GM18870 (cell line): ENCODE results near the gene GPR146.

Experiments
- ATAC-seq: cut with Tn5 transposase; IDR thresholded peaks from one replicate; pipeline ENCODE4 v1.9.1; 2021; ENCODE audit warnings: moderate library complexity; ENCODE audit not compliant: unreplicated experiment

GPR146 gene

GRCh38 chr7:1056785-1057410 is 12.6 kb downstream of the GPR146 start:
- no peak for ATAC-seq

GRCh38 chr7:1057416-1058291 is 13.3 kb downstream of the GPR146 start:
- ATAC-seq: no peak

- ATAC-seq: no peak
Observed at GRCh38 chr7:1058311-1058710, 14.0 kb downstream of the GPR146 start.

DNA sequence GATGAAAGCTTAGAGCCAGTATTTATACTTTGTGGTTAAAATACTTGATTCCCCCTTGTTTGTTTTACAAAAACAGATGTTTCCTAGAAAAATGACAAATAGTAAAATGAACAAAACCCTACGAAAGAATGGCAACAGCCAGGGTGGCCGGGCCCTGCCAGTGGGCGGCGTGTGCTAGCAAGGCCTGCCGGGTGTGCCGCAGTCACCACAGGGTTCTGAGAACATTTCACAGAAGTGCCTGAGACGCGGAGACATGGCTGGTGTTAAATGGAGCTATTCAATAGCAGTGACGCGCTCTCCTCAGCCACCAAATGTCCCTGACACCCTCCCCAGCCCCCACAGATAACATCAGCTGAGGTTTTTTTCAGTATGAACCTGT is 14.5 kb downstream of the GPR146 start:
- no peak for ATAC-seq

GRCh38 chr7:1059200-1060091 is 15.1 kb downstream of the GPR146 start:
- no peak for ATAC-seq

DNA sequence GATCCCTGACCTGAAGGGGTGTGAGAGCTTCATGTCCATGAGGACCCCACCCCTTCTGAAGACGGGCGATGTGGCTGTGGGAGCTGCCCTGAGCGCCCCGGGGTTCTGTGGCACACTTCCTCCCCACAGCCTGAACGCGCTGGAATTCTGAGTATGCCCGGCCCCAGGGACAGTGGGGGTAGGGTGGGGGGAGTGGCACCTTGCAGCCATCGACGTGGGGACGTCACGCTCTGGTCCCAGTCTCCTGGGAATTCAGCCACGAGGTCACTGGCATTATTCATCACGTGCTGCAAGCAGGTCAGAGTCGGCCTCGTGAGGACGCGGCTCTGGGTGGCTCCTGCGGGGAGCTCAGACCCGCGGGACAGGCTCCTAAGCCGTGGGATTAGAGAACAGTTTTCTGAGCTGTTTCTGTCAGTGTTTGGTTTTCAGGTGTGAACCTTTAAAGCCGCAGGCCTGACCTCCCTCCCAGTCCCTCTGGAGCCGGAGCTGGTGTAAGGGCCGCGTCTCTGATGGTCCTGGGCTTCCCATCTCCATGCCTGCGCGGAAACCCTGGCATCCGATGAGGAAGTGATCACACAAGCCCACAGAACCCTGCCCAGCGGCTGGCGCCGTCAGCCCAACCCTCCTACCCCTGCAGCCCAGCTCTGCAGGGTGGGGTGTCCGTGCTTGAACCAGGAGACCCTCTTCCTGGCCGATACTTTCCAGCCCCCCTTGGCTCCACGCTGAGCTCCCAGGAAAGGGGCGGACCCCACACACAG is 16.1 kb downstream of the GPR146 start:
- no peak for ATAC-seq

DNA sequence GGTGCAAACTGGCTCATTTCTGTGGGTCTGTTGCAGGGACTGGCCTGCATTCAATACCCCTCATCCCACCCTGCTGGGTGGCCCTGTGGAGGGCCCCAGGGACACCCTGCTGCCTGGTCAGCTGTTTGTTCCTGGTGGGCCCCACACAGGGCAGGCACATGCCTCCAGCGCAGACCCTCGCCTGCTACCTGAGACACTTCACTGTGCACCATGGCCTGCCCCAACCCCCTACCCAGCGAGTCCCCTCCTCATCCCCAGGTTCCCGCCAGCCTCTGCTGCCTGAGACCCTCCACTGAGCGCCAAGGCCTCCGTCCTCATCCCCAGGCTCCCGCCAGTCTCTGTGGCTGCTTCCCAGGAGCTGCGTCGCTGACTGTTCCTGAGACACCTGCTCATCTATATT is 16.8 kb downstream of the GPR146 start:
- no peak for ATAC-seq

- ATAC-seq: peak; percentile 72
Observed at GRCh38 chr7:1062296-1063294, 18.2 kb downstream of the GPR146 start.

DNA sequence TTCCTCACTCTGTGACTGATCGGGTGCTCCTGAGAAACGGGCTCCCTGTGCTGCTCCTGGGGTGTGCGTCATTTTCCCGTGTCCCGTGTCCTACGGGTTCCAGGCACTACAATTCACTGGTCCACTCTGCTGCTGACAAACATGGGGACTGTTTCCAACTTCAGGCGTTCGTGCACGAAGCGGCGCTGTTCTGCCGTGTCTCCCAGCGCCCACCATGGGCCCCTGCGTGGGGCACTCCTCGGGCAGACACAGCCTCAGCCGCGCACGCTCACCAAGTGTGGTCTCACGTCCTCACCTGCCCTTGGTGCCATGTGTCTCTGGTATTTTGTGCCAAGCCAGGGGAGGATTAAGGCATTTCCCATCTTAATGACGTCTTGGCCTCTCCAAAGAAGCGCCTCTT is 19.0 kb downstream of the GPR146 start:
- ATAC-seq: no peak

DNA sequence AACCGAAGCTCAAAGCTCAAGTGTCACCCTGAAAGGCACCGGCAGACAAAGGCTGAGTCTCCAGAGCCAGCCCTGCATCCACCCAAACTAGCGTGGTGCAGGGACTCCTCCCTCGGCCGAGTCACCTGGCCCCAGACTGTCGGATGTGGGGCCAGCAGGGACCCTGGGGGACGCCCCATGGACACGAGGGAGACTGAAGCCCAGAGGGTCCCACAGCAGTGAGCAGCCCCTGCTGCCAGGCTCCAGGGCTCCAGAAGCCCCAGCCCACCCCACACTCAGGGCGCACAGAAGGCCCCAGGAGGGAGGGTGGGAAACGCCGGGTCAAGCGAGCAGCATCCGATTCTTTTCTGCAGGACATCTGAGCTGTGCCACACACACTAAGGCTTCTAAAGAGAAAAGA is 20.2 kb downstream of the GPR146 start:
- ATAC-seq: no peak

- ATAC-seq: no peak
Observed at GRCh38 chr7:1065263-1065584, 20.9 kb downstream of the GPR146 start.

- no peak for ATAC-seq
Observed at GRCh38 chr7:1065585-1066241, 21.4 kb downstream of the GPR146 start.

DNA sequence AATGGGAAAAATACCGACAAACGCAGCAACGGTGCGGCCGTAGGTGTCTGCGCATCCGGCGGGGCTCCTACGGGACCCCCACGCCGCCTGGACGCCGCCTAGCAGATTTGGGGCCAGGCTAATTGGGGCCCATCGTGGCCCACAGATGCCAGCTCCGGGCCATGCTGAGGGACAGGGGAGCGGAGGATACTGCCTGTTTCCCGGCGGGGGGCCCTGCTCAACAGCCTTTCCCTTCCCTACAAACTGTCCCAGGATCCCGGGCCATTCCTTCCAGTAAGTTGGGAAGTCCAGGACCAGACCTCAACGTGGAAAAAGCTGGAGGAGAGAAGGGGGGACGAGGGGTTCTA is 21.9 kb downstream of the GPR146 start:
- ATAC-seq: no peak

GRCh38 chr7:1068013-1068412 is 23.7 kb downstream of the GPR146 start:
- no peak for ATAC-seq

DNA sequence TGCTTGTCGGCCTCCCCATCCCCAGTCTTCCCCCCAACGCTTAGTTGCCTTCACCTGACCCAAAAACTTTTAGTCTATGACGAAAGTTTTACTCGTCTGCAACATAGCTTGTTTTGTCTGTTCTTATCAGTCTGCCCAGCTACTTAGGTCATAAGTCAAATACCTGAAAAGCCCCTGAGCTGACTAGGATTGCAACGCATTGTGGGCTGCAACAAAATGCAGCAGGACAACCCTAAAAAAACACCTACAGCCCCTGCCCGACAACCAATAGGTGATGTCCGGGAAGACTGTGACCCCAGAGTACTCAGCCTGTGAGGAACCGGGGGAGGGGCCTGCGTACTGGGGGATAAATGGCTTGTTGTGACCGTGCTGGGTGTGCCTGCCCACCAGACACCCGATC is 24.3 kb downstream of the GPR146 start:
- no peak for ATAC-seq

DNA sequence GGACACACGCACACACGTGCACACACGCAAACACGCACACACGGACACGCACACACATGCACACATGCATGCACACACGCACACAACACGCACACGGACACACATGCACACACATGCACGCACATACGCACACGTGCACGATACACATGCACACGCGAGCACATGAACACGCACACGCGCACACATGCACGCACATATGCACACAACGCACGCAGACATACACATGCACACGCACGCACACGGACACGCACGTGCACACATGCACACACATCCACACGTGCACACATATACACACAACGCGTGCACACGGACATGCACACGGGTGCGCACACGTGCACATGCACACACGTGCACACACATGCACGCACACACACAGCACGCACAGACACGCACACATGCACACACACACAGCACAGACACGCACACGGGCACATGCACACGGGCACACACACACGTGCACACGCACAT is 26.2 kb downstream of the GPR146 start:
- no peak for ATAC-seq

GRCh38 chr7:1071731-1072254 is 27.4 kb downstream of the GPR146 start:
- no peak for ATAC-seq

DNA sequence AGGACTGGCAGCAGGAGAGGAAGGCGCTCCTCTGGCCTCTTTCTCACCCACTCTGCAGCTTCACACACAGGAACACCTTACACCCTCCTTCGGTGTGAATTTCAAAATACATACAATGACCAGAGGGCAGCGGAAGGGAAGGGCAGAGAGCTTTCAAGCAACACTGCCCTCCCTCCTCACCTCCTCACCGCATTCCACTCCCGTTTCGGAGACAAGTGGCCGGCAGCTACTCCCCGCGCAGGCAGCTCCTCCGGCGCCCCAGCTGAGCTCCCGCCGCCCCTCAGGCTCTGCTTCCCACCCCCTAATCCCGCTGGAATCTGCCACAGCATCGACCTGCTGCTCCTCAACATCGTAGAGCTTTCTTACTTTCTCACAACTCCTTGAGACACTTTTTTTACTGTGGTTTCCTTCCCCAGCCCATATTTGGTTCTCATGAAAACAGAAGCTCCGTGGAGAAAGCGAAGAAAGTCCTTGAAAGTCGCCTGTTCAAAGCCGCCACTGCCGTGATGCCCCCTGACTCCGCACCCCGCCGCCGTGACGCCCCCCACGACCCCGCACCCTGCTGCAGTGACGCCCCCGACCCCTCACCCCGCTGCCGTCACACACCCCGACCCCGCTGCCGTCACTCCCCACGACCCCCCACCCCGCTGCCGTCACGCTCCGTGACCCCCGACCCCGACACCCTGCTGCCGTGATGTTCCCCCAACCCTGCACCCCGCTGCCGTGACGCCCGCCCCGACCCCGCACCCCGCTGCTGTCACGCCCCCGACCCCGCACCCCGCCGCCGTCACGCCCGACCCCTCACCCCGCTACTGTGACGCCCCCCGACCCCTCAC is 29.0 kb downstream of the GPR146 start:
- no peak for ATAC-seq
